Spleen (tissue), 11 donors: ENCODE measurements around the gene MVB12A. TPM values are rescaled to one million over a fixed set of nuclear protein-coding genes. Genes with fewer than 3 reads are reported as not detected.

ENCODE experiments used
- DNase-seq: peaks from one replicate; pipeline ENCODE4 v3.0.0-alpha.2; 2020
- H3K27ac ChIP-seq, 8 donors: fragments of 200-600 bp; sonication (generic) in 7 of 8; 1 replicate in 4 of 8; 2 replicates in 4 of 8; pipeline versions ENCODE4 v1.5.0 to v1.8.0; 2016 to 2021; ENCODE audit warnings: inconsistent platforms in 4 of 8, mild to moderate bottlenecking in 4 of 8, moderate library complexity in 1 of 8
- H3K27me3 ChIP-seq, 7 donors: fragments of 200-600 bp; sonication (generic) in 6 of 7; replicated peaks in 1 of 7; 1 replicate in 4 of 7; 2 replicates in 3 of 7; pipeline versions ENCODE4 v1.5.0 to v1.8.0; 2016 to 2021; ENCODE audit warnings: inconsistent platforms in 3 of 7, mild to moderate bottlenecking in 1 of 7
- H3K36me3 ChIP-seq, 6 donors: fragments of 200-600 bp; sonication (generic) in 5 of 6; 1 replicate in 4 of 6; 2 replicates in 2 of 6; pipeline versions ENCODE4 v1.5.0 to v1.8.0; 2016 to 2021; ENCODE audit warnings: inconsistent platforms in 2 of 6
- H3K4me1 ChIP-seq, 6 donors: fragments of 200-600 bp; sonication (generic) in 5 of 6; 1 replicate in 3 of 6; 2 replicates in 3 of 6; pipeline versions ENCODE4 v1.5.0 to v1.8.0; 2016 to 2021; ENCODE audit warnings: inconsistent platforms in 3 of 6
- H3K4me3 ChIP-seq, 8 donors: fragments of 200-600 bp; sonication (generic) in 7 of 8; 1 replicate in 4 of 8; 2 replicates in 4 of 8; pipeline versions ENCODE4 v1.5.0 to v1.8.0; 2016 to 2021; ENCODE audit warnings: inconsistent platforms in 4 of 8, mild to moderate bottlenecking in 4 of 8, moderate library complexity in 2 of 8
- H3K9me3 ChIP-seq, 8 donors: fragments of 200-600 bp; sonication (generic) in 7 of 8; 1 replicate in 4 of 8; 2 replicates in 4 of 8; pipeline versions ENCODE4 v1.5.0 to v1.8.0; 2016 to 2021; ENCODE audit warnings: inconsistent platforms in 4 of 8
- POLR2A ChIP-seq, 3 donors: fragments of 450-650 bp; IDR thresholded peaks; one replicate each; pipeline ENCODE4 v1.5.1; 2017; ENCODE audit warnings: antibody characterized with exemption in 3 of 3, mild to moderate bottlenecking in 1 of 3
- POLR2AphosphoS5 ChIP-seq, 3 donors: sonication (generic); formaldehyde crosslinking; IDR thresholded peaks; one replicate each; pipeline ENCODE4 v1.5.1; 2017; ENCODE audit warnings: antibody characterized with exemption in 3 of 3
- WGBS, 5 donors: extraction: QIAGEN DNeasy Blood & Tissue Kit in 3 of 5; methylation state at CpG; one replicate each; pipeline versions ENCODE4 v1.1.5 to v1.1.7; 2013 to 2018; 5-methylcytosine and 5-hydroxymethylcytosine counted together
- intact Hi-C: fragments of 100-400 bp; cut with DNase I; formaldehyde crosslinking; loops from one replicate; pipeline ENCODE4 v1.15.0; 2023; ENCODE audit warnings: low total_unique reads
- polyA plus RNA-seq, 3 donors: library from polyadenylated mRNA; stranded (reverse); fragments of 200-250 nt; gene quantifications; one replicate each; pipeline ENCODE4 v1.2.1, GENCODE V29; 2013
- total RNA-seq, 7 donors: library from RNA; depleted of rRNA in 3 of 7; stranded (reverse); fragments of >200 nt in 3 of 7; fragmentation: NEBNext Ultra II Directional in 4 of 7; extraction: Animal tissue kit (Norgen Biotek cat#: 25700) in 4 of 7; gene quantifications; one replicate each; pipeline versions ENCODE4 v1.1.0 to v1.2.1, GENCODE V29; 2016 to 2021
- TF ChIP-seq, protein P1 (sequence below), 11 experiments: fragments of 200-600 bp in 7 of 11; fragments of 450-650 bp in 4 of 11; sonication (generic) in 4 of 11; IDR thresholded peaks in 8 of 11; conservative IDR thresholded peaks in 3 of 11; 1 replicate in 7 of 11; 2 replicates in 4 of 11; pipeline versions ENCODE4 v1.4.0 to v1.8.0; 2016 to 2021; ENCODE audit warnings: antibody characterized with exemption in 11 of 11, inconsistent platforms in 4 of 11, mild to moderate bottlenecking in 1 of 11
- donor health status: healthy with polysubstance abuse.
- donor health status: DM: no; HTN: no; CAD: no; lungs with moderate emphysema.
- donor health status: DM: no; HTN: no; CAD: no.
- donor health status: Bipolar disorder and iron deficiency.
- donor health status: healthy.
- donor health status: DM: no; HTN: no; CAD: no.
- donor health status: DM: yes; HTN: yes; CAD: no.

MVB12A gene
- total and polyA plus RNA-seq, 10 donors: 31.7 to 62.0 (median 39.9) TPM

DNA sequence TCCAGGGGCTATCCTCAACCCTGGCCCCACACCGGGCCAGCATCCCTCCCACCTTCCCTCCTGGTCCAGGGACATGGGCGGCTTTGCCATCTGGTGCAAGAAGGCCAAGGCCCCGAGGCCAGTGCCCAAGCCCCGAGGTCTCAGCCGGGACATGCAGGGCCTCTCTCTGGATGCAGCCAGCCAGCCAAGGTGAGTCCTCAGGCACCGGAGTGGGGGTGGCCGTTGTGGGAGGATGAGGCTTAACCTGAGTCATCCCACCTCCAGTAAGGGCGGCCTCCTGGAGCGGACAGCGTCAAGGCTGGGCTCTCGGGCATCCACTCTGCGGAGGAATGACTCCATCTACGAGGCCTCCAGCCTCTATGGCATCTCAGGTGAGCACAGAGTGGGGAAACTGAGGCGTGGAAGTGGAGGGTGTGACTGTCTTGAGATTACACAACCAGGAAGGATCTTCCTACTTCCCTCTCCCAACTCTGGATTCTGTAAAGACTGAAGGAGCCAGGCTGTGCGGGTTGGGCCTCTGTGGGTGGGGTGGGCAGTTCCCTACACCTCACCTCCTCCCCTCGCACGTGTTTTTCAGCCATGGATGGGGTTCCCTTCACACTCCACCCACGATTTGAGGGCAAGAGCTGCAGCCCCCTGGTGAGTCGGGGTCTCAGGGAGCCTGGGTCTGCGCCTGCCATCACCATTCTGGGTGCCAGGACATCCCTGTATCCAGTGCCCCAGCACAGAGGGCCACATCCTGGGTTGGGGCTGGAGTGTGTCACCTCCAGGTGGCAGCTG is 3.8 kb downstream of the MVB12A start:
- WGBS, 5 donors: 91 to 97% (median 95%) methylated on average over 10 to 20 of the region's 20 CpGs
- intact Hi-C loops: no loop called here
- H3K27ac ChIP-seq: no peak overlapping the region
- no peak overlapping the region for H3K4me3 ChIP-seq
- peaks cover 0 to 32% (median 16%) of the 10 kb centered on the region in 6 donors for H3K4me1 ChIP-seq
- H3K9me3 ChIP-seq: no peaks in the 10 kb centered on the region
- H3K36me3 ChIP-seq: peaks cover 0 to 25% (median 4%) of the 10 kb centered on the region in 6 donors
- peak; percentile 76 for DNase-seq
- no peaks in the 10 kb centered on the region for H3K27me3 ChIP-seq
- TF ChIP-seq POLR2AphosphoS5 (IDR thresholded peaks at IDR 0.05) (peak in 1 of 3 donors; percentile 19), POLR2A (IDR thresholded peaks at IDR 0.05) (no peak)
- TF ChIP-seq, protein P1, sequence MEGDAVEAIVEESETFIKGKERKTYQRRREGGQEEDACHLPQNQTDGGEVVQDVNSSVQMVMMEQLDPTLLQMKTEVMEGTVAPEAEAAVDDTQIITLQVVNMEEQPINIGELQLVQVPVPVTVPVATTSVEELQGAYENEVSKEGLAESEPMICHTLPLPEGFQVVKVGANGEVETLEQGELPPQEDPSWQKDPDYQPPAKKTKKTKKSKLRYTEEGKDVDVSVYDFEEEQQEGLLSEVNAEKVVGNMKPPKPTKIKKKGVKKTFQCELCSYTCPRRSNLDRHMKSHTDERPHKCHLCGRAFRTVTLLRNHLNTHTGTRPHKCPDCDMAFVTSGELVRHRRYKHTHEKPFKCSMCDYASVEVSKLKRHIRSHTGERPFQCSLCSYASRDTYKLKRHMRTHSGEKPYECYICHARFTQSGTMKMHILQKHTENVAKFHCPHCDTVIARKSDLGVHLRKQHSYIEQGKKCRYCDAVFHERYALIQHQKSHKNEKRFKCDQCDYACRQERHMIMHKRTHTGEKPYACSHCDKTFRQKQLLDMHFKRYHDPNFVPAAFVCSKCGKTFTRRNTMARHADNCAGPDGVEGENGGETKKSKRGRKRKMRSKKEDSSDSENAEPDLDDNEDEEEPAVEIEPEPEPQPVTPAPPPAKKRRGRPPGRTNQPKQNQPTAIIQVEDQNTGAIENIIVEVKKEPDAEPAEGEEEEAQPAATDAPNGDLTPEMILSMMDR (IDR thresholded peaks at IDR 0.05 in 8 of 11, conservative IDR thresholded peaks at IDR 0.05 in 3 of 11): no peak

DNA sequence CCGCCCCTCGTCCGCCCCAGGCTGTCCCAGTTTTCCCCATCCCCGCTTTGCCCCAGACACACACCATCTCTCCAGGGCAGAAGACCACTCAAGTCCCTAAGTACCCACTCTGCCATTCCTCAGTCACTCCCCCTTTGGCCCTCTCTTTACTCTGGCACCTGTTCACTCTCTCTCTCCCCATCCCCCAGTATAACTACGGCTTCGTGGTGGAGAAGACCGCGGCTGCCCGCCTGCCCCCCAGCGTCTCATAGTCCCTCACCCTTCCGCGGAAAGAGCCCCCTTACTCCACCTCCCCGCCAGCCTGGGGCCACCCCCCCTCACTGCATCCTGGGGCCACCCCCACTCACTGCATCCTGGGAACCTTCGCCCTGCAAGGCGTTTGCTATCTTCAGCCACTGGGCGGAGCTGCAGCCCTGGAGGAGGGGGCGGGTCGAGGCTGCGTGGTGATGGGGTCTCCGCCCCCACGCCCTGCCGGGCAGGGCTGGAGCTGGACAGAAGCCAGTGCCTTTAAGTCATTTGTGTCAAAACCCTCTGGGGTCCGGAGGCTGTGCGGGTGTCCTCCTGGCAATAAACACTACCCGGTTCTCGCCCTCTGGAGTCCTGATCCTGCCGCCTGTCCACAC is 5.0 kb downstream of the MVB12A start:
- H3K4me3 ChIP-seq: no peak overlapping the region
- H3K4me1 ChIP-seq: peaks cover 0 to 23% (median 9%) of the 10 kb centered on the region in 6 donors
- intact Hi-C loops: no loop called here
- H3K27ac ChIP-seq: no peak overlapping the region
- DNase-seq: peak; percentile 76
- no peaks in the 10 kb centered on the region for H3K9me3 ChIP-seq
- H3K27me3 ChIP-seq: no peaks in the 10 kb centered on the region
- TF ChIP-seq, protein P1 (IDR thresholded peaks at IDR 0.05 in 8 of 11, conservative IDR thresholded peaks at IDR 0.05 in 3 of 11): peak in 6 of 11 experiments; percentile 8 to 50 (median 26)
- TF ChIP-seq POLR2AphosphoS5 (IDR thresholded peaks at IDR 0.05) (peak in 2 of 3 donors; percentile 26 to 69), POLR2A (IDR thresholded peaks at IDR 0.05) (no peak)
- H3K36me3 ChIP-seq: peaks cover 0 to 25% (median 4%) of the 10 kb centered on the region in 6 donors
- WGBS, 5 donors: 24 to 36% (median 29%) methylated on average over 20 to 27 of the region's 27 CpGs

DNA sequence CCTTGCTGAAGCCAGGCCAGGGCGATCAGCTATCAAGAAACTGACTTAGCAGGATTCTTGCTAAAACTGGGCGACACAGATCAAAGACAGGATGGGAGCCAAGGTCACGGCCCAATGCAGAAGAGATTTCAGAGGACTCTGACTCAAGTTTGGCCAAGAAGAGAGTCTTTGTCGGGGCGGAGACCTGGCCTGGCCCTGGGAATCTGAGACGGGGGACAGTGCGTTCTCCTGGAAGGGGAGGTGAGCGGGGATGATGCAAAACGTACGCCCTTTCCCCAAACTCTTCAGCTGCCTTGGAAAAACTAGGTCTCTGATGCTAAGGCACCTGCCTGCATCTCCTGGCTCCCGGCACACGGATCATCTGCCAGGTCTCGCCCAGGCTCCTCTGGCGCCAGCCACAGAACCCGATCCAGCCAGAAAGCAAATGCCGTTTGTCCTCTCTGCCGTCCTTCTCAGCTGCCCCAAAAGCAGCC is 9.8 kb downstream of the MVB12A start:
- TF ChIP-seq POLR2A (IDR thresholded peaks at IDR 0.05) (no peak), POLR2AphosphoS5 (IDR thresholded peaks at IDR 0.05) (peak in 2 of 3 donors; percentile 17)
- intact Hi-C loops: no loop called here
- 68 to 87% (median 79%) methylated on average over 17 of the region's 17 CpGs for WGBS, 5 donors
- H3K9me3 ChIP-seq: no peaks in the 10 kb centered on the region
- no peaks in the 10 kb centered on the region for H3K27me3 ChIP-seq
- H3K27ac ChIP-seq: no peak overlapping the region
- no peak overlapping the region for H3K4me3 ChIP-seq
- DNase-seq: no peak
- H3K4me1 ChIP-seq: peaks cover 0 to 5% (median 2%) of the 10 kb centered on the region in 6 donors
- H3K36me3 ChIP-seq: no peaks in the 10 kb centered on the region

DNA sequence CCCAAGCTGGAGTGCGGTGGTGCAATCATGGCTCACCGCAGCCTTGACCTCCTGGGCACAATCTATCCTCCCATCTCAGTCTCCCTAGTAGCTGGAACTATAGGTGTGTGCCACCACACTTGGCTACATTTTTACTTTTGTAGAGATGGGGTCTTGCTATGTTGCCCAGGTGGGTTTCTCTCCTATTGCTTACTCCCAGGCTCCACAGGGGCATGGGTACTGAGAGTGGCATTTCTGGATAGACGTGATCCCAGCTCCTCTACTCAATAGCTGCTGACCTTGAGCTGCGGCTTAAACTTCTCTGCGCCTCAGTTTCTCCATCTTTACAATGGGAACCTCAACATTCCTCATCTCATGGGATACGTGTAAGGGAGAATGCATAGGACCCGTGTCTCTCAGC is 11.6 kb downstream of the MVB12A start:
- peaks cover 0 to 7% (median 0%) of the 10 kb centered on the region in 6 donors for H3K36me3 ChIP-seq
- intact Hi-C loops: no loop called here
- no peak overlapping the region for H3K4me3 ChIP-seq
- no peak overlapping the region for H3K27ac ChIP-seq
- 86 to 91% (median 89%) methylated on average over 7 of the region's 7 CpGs for WGBS, 5 donors
- H3K4me1 ChIP-seq: no peaks in the 10 kb centered on the region
- TF ChIP-seq POLR2A (IDR thresholded peaks at IDR 0.05) (no peak), POLR2AphosphoS5 (IDR thresholded peaks at IDR 0.05) (no peak)
- TF ChIP-seq, protein P1 (IDR thresholded peaks at IDR 0.05 in 8 of 11, conservative IDR thresholded peaks at IDR 0.05 in 3 of 11): no peak
- no peaks in the 10 kb centered on the region for H3K27me3 ChIP-seq
- no peak for DNase-seq
- peaks cover 0 to 5% (median 0%) of the 10 kb centered on the region in 8 donors for H3K9me3 ChIP-seq
